Stimulated activated CD8-positive, alpha-beta memory T cell treated with anti-CD3 and anti-CD28 coated beads, Interleukin-7, amount 100 ng/mL, for 48 hours (primary cell): ENCODE data around the gene SPOUT1.
"Not testable (repeated sequence)": the region's sequence is repeated elsewhere in the genome, so short reads cannot be mapped to it uniquely, and the experiment has no call there.

Experiments used
- DNase-seq, 2 donors: peaks; one replicate each; pipeline ENCODE4 v3.0.0-alpha.2; 2020; ENCODE audit warnings: low read depth in 1 of 2; ENCODE audit errors: extremely low read depth in 1 of 2

Gene SPOUT1

DNA sequence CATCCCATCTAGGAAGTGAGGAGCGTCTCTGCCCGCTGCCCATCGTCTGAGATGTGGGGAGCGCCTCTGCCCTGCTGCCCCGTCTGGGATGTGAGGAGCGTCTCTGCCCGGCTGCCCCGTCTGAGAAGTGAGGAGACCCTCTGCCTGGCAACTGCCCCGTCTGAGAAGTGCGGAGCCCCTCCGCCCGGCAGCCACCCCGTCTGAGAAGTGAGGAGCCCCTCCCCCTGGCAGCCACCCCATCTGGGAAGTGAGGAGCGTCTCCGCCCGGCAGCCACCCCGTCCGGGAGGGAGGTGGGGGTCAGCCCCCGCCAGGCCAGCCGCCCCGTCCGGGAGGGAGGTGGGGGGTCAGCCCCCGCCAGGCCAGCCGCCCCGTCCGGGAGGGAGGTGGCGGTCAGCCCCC, 49.5 kb downstream of the SPOUT1 start:
- DNase-seq: not testable (repeated sequence)

- no peak for DNase-seq
Measured at GRCh38 chr9:128774804-128775203, 54.8 kb downstream of the SPOUT1 start.

- DNase-seq: no peak
Measured at GRCh38 chr9:128773049-128773448, 56.5 kb downstream of the SPOUT1 start.

- peak; percentile 87 to 88 for DNase-seq
Measured at GRCh38 chr9:128771745-128772519, 57.7 kb downstream of the SPOUT1 start, which contains the start of gene ZER1. TSS of gene ZER1 (minus strand) at chr9:128771927. CDS start at chr9:128755565, 16,362 bp downstream.

- DNase-seq: no peak
Measured at GRCh38 chr9:128771094-128771721, 58.4 kb downstream of the SPOUT1 start.

GRCh38 chr9:128770286-128771030, 59.1 kb downstream of the SPOUT1 start:
- no peak for DNase-seq
